ENCODE measurements around the gene PHLDA2.
"Not testable (repeated sequence)": the region's sequence is repeated elsewhere in the genome, so short reads cannot be mapped to it uniquely, and the experiment has no call there.

Gene PHLDA2

GRCh38 chr11:2944530-2944929 is 15.3 kb upstream of the PHLDA2 start:
- DNase-seq = no peak

- no peak for DNase-seq
These were observed 14.5 kb upstream of the PHLDA2 start for GRCh38 chr11:2943711-2944118.

GRCh38 chr11:2942872-2943710 is 13.9 kb upstream of the PHLDA2 start:
- DNase-seq = no peak

GRCh38 chr11:2942447-2942846 is 13.2 kb upstream of the PHLDA2 start:
- DNase-seq = no peak

GRCh38 chr11:2940921-2941821 is 12.0 kb upstream of the PHLDA2 start:
- DNase-seq = no peak

GRCh38 chr11:2940147-2940920 is 11.1 kb upstream of the PHLDA2 start:
- peak; percentile 87 for DNase-seq

GRCh38 chr11:2938458-2939418 is 9.5 kb upstream of the PHLDA2 start:
- DNase-seq = not testable (repeated sequence)

- DNase-seq = not testable (repeated sequence)
These were observed 8.6 kb upstream of the PHLDA2 start for GRCh38 chr11:2937641-2938457.

- DNase-seq = no peak
These were observed 5.5 kb upstream of the PHLDA2 start for GRCh38 chr11:2934611-2935239.

- no peak for DNase-seq
These were observed 4.9 kb upstream of the PHLDA2 start for GRCh38 chr11:2934021-2934550.

- DNase-seq = peak; percentile 74
These were observed 4.3 kb upstream of the PHLDA2 start for GRCh38 chr11:2933375-2934020.

GRCh38 chr11:2932850-2933251 is 3.6 kb upstream of the PHLDA2 start:
- no peak for DNase-seq

- no peak for DNase-seq
These were observed 2.8 kb upstream of the PHLDA2 start for GRCh38 chr11:2931771-2932738.

- DNase-seq = no peak
These were observed 2.2 kb upstream of the PHLDA2 start for GRCh38 chr11:2931420-2931746.

- DNase-seq = peak; percentile 39
These were observed 1.6 kb upstream of the PHLDA2 start for GRCh38 chr11:2930704-2931419.

- DNase-seq = no peak
These were observed 907 bp upstream of the PHLDA2 start for GRCh38 chr11:2929950-2930703.

GRCh38 chr11:2929531-2929949 is 320 bp upstream of the PHLDA2 start:
- no peak for DNase-seq
